A549 (cell line): ENCODE measurements around the gene PTGER3. TPM values are rescaled to one million over a fixed set of nuclear protein-coding genes. Genes with fewer than 3 reads are reported as not detected.

Source experiments
- ATAC-seq, 2 experiments: fragments of 200-7000 bp in 1 of 2; fragments of >200 bp in 1 of 2; cut with Nextera tagmentation in 1 of 2; cut with Tn5 transposase in 1 of 2; 3 replicates each; pipeline versions ENCODE4 v1.8.0 to v1.9.1; 2018 to 2020; ENCODE audit warnings: mild to moderate bottlenecking in 1 of 2, moderate library complexity in 1 of 2
- CTCF ChIA-PET: fragments of 300-600 bp; sonication (Branson Sonifier 250); formaldehyde crosslinking; extraction: SDS; loops from one replicate; lab custom pipeline; 2021; ENCODE audit warnings: antibody characterized with exemption, inconsistent platforms; lab: Yijun Ruan, JAX
- POLR2A ChIA-PET: fragments of 350-600 bp; formaldehyde crosslinking; extraction: SDS; loops from one replicate; lab custom pipeline; 2021; ENCODE audit warnings: antibody characterized with exemption, inconsistent platforms; lab: Yijun Ruan, JAX
- DNase-seq, 2 experiments: peaks; one replicate each; pipeline versions ENCODE4 v3.0.0 to v3.0.0-alpha.2; 2011 to 2016; ENCODE audit warnings: low read depth in 1 of 2, low spot score in 1 of 2
- FAIRE-seq: peaks from 2 replicates; lab custom pipeline; 2011; peaks lifted over from hg19 to GRCh38; lab: Jason Lieb, UNC
- H3K27ac ChIP-seq, 2 experiments: fragments of >200 bp; sonication (Bioruptor Twin); formaldehyde crosslinking; 3 replicates each; pipeline ENCODE4 v1.5.1; 2016 to 2017
- H3K4me1 ChIP-seq: fragments of >200 bp; sonication (Bioruptor Twin); formaldehyde crosslinking; 3 replicates; pipeline ENCODE4 v1.6.1; 2016
- H3K4me2 ChIP-seq: fragments of >200 bp; sonication (Bioruptor Twin); formaldehyde crosslinking; 3 replicates; pipeline ENCODE4 v1.6.1; 2016
- H3K4me3 ChIP-seq: fragments of >200 bp; sonication (Bioruptor Twin); formaldehyde crosslinking; 3 replicates; pipeline ENCODE4 v1.5.1; 2016
- H3K9me3 ChIP-seq: fragments of >200 bp; sonication (Bioruptor Twin); formaldehyde crosslinking; 3 replicates; pipeline ENCODE4 v1.6.1; 2016
- ATOH8 ChIP-seq: fragments of 250-450 bp; sonication (Bioruptor Pico); IDR thresholded peaks from 2 replicates; pipeline ENCODE4 v1.5.0; 2020; ENCODE audit warnings: low read depth, mild to moderate bottlenecking, moderate library complexity
- BCL3 ChIP-seq: fragments of >200 bp; sonication (Bioruptor Twin); formaldehyde crosslinking; IDR thresholded peaks from 3 replicates; pipeline ENCODE4 v1.6.1; 2016
- CEBPB ChIP-seq, 2 experiments: fragments of >200 bp in 1 of 2; sonication (Bioruptor Twin) in 1 of 2; formaldehyde crosslinking in 1 of 2; IDR thresholded peaks; 2 replicates each; pipeline ENCODE4 v1.6.1; 2012 to 2016
- HDAC2 ChIP-seq: fragments of 200-600 bp; sonication (generic); IDR thresholded peaks from 2 replicates; pipeline ENCODE4 v1.6.1; 2016
- HES2 ChIP-seq: fragments of >200 bp; sonication (Bioruptor Twin); formaldehyde crosslinking; IDR thresholded peaks from 2 replicates; pipeline ENCODE4 v1.6.1; 2016
- HOXA7 ChIP-seq: fragments of 250-450 bp; sonication (Bioruptor Pico); IDR thresholded peaks from 2 replicates; pipeline ENCODE4 v1.5.0; 2020; ENCODE audit warnings: mild to moderate bottlenecking, moderate library complexity
- HOXB5 ChIP-seq: fragments of 250-450 bp; sonication (Bioruptor Pico); IDR thresholded peaks from 2 replicates; pipeline ENCODE4 v1.5.0; 2020; ENCODE audit warnings: mild to moderate bottlenecking, moderate library complexity
- JUN ChIP-seq, 2 experiments: fragments of >200 bp; sonication (Bioruptor Twin); formaldehyde crosslinking; IDR thresholded peaks; 2 replicates in 1 of 2; 3 replicates in 1 of 2; pipeline ENCODE4 v1.6.1; 2016 to 2017
- MAZ ChIP-seq: fragments of 150-350 bp; IDR thresholded peaks from 2 replicates; pipeline ENCODE4 v1.6.1; 2014; ENCODE audit warnings: antibody characterized with exemption, low read depth, low read length, borderline replicate concordance
- NPAS2 ChIP-seq: fragments of 250-450 bp; sonication (Bioruptor Pico); IDR thresholded peaks from 2 replicates; pipeline ENCODE4 v1.8.0; 2022; ENCODE audit warnings: mild to moderate bottlenecking, moderate library complexity, borderline replicate concordance
- NR3C1 ChIP-seq: fragments of >200 bp; sonication (Bioruptor Twin); formaldehyde crosslinking; IDR thresholded peaks from 3 replicates; pipeline ENCODE4 v1.6.1; 2017
- PBX3 ChIP-seq: IDR thresholded peaks from 2 replicates; pipeline ENCODE4 v1.6.1; 2012
- POLR2AphosphoS2 ChIP-seq: conservative IDR thresholded peaks from 2 replicates; pipeline ENCODE4 v1.6.1; 2012; ENCODE audit warnings: low read length, improper control_type of control experiment, inconsistent platforms
- RFX5 ChIP-seq: fragments of 450-650 bp; IDR thresholded peaks from 2 replicates; pipeline ENCODE4 v1.7.1; 2014; ENCODE audit warnings: antibody characterized with exemption, mild to moderate bottlenecking, moderate library complexity
- RNF2 ChIP-seq: fragments of 200-600 bp; sonication (generic); IDR thresholded peaks from 2 replicates; pipeline ENCODE4 v1.6.1; 2016; ENCODE audit warnings: low read depth, mild to moderate bottlenecking, antibody characterized with exemption, moderate library complexity, borderline replicate concordance
- SREBF2 ChIP-seq: fragments of 450-650 bp; IDR thresholded peaks from 2 replicates; pipeline ENCODE4 v1.6.1; 2014; ENCODE audit warnings: mild to moderate bottlenecking, moderate library complexity
- USF2 ChIP-seq: fragments of 450-650 bp; IDR thresholded peaks from 2 replicates; pipeline ENCODE4 v1.6.1; 2014; ENCODE audit warnings: antibody characterized with exemption
- ZC3H11A ChIP-seq: fragments of 450-650 bp; IDR thresholded peaks from 2 replicates; pipeline ENCODE4 v1.6.1; 2014; ENCODE audit warnings: antibody characterized with exemption, mild to moderate bottlenecking
- WGBS: methylation state at CpG from one replicate; pipeline ENCODE4 v1.1.6; 2017; ENCODE audit errors: missing lambda C conversion rate; 5-methylcytosine and 5-hydroxymethylcytosine counted together
- polyA plus RNA-seq, 4 experiments: library from polyadenylated mRNA; depleted of rRNA in 3 of 4; stranded (reverse); fragments of >200 nt; fragmentation: RNase III in 1 of 4; extraction: RNeasy Plus Mini Kit Qiagen cat#74134 plus additional on column Dnase treatment in 1 of 4; gene quantifications; 2 replicates in 3 of 4; 3 replicates in 1 of 4; pipeline ENCODE4 v1.2.3, GENCODE V29; 2011 to 2017
- TF ChIP-seq, protein P1 (sequence below): IDR thresholded peaks from 2 replicates; pipeline ENCODE4 v1.6.1; 2012
- TF ChIP-seq, protein P2 (sequence below): IDR thresholded peaks from 2 replicates; pipeline ENCODE4 v1.6.1; 2012; ENCODE audit warnings: low read depth, borderline replicate concordance
- TF ChIP-seq, protein P3 (sequence below): fragments of >200 bp; sonication (Bioruptor Twin); formaldehyde crosslinking; IDR thresholded peaks from 3 replicates; pipeline ENCODE4 v1.5.1; 2016

PTGER3 gene
- polyA plus RNA-seq, 2 of the 4 experiments (the other 2 are of a cell fraction), result not detected

DNA sequence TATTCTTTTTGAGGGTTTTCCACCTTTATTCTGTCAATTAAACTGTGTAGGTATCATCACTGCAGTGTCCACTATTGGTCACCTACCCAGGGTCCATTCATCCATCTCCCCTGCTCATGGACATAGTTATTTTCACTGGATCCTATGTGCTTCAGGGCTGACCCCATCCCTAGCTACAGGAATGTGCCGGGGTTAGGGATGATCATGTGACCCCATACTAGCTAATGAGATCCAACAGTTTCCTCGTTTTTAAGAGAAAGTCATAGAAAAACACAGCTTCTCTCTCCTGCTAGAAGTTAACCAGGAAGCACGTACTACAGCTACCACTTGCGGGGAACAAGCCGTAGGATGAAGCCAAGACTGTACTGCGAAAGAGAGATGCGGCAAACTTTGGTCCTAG, 19.6 kb downstream of the PTGER3 start:
- CTCF ChIA-PET, result no interaction called here
- WGBS, result 52% methylated on average over 7 of the region's 7 CpGs
- no peaks in the 10 kb centered on the region for H3K9me3 ChIP-seq
- no peak for FAIRE-seq
- no peak for DNase-seq
- ATAC-seq, result no peak
- POLR2A ChIA-PET, result no interaction called here
- no peak overlapping the region for H3K27ac ChIP-seq
- no peak overlapping the region for H3K4me3 ChIP-seq
- no peak overlapping the region for H3K4me2 ChIP-seq
- H3K4me1 ChIP-seq, result no peaks in the 10 kb centered on the region
- TF ChIP-seq MAZ (no peak), HOXB5 (CRISPR knock-in tag) (no peak), USF2 (no peak), RFX5 (no peak), ZC3H11A (no peak), RNF2 (no peak), HDAC2 (no peak), SREBF2 (no peak)
- TF ChIP-seq, protein P1, sequence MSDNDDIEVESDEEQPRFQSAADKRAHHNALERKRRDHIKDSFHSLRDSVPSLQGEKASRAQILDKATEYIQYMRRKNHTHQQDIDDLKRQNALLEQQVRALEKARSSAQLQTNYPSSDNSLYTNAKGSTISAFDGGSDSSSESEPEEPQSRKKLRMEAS, result no peak

- FAIRE-seq, result no peak
Observed at GRCh38 chr1:71026093-71026492, 21.5 kb downstream of the PTGER3 start.

DNA sequence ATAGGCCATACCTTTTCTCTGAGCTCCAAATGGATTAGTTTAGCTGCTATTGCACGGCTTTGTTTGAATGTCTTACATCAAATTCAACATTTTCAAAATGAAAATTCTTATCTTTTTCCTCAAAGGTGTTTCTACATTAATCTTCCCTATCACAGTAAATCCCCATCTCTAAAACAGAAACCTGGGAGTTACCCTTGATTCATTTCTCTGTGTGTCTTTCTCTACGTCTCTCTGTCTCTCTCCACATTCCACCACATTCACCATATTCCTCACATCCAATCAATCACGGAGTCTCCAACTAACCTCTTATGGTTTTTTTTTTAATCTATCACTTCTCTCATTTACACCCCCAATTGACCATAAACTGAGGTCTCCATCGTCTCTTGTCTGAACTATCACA, 24.1 kb downstream of the PTGER3 start:
- TF ChIP-seq HES2 (no peak), USF2 (no peak), ZC3H11A (no peak), PBX3 (no peak), BCL3 (no peak), NR3C1 (no peak), NPAS2 (CRISPR knock-in tag) (no peak), ATOH8 (CRISPR knock-in tag) (no peak)
- TF ChIP-seq, protein P2, sequence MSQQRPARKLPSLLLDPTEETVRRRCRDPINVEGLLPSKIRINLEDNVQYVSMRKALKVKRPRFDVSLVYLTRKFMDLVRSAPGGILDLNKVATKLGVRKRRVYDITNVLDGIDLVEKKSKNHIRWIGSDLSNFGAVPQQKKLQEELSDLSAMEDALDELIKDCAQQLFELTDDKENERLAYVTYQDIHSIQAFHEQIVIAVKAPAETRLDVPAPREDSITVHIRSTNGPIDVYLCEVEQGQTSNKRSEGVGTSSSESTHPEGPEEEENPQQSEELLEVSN, result no peak
- no peak for DNase-seq
- no peak for FAIRE-seq
- Histone ChIP-seq H3K4me2 (no peak overlapping the region), H3K4me3 (no peak overlapping the region), H3K4me1 (no peaks in the 10 kb centered on the region), H3K27ac (no peak overlapping the region), H3K9me3 (no peaks in the 10 kb centered on the region)
- POLR2A ChIA-PET, result no interaction called here
- 26% methylated on average over 4 of the region's 4 CpGs for WGBS
- CTCF ChIA-PET, result no interaction called here
- ATAC-seq, result no peak

More at GRCh38 chr1:71026093-71026492, 21.5 kb downstream of the PTGER3 start:
- TF ChIP-seq HOXA7 (CRISPR knock-in tag) (no peak), POLR2AphosphoS2 (no peak), PBX3 (no peak), CEBPB (IDR thresholded peaks at IDR 0.05) (no peak), JUN (IDR thresholded peaks at IDR 0.05) (no peak)
- TF ChIP-seq, protein P3, sequence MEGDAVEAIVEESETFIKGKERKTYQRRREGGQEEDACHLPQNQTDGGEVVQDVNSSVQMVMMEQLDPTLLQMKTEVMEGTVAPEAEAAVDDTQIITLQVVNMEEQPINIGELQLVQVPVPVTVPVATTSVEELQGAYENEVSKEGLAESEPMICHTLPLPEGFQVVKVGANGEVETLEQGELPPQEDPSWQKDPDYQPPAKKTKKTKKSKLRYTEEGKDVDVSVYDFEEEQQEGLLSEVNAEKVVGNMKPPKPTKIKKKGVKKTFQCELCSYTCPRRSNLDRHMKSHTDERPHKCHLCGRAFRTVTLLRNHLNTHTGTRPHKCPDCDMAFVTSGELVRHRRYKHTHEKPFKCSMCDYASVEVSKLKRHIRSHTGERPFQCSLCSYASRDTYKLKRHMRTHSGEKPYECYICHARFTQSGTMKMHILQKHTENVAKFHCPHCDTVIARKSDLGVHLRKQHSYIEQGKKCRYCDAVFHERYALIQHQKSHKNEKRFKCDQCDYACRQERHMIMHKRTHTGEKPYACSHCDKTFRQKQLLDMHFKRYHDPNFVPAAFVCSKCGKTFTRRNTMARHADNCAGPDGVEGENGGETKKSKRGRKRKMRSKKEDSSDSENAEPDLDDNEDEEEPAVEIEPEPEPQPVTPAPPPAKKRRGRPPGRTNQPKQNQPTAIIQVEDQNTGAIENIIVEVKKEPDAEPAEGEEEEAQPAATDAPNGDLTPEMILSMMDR, result no peak
- H3K4me3 ChIP-seq, result no peak overlapping the region
- DNase-seq (no peak), ATAC-seq (no peak)
- CTCF ChIA-PET, result no interaction called here
- POLR2A ChIA-PET, result no interaction called here
- no peak overlapping the region for H3K4me2 ChIP-seq
- WGBS, result 24% methylated on average over 4 of the region's 4 CpGs
- H3K9me3 ChIP-seq, result no peaks in the 10 kb centered on the region
- no peaks in the 10 kb centered on the region for H3K4me1 ChIP-seq
- H3K27ac ChIP-seq, result no peak overlapping the region
